Chondrocyte (in vitro differentiated cells): Measurements from ENCODE around the gene RAI1. TPM values are rescaled to one million over a fixed set of nuclear protein-coding genes. Genes with fewer than 3 reads are reported as not detected.
"Not testable (repeated sequence)": the region's sequence is repeated elsewhere in the genome, so short reads cannot be mapped to it uniquely, and the experiment has no call there.

ENCODE experiments used
- DNase-seq: peaks from one replicate; pipeline ENCODE4 v3.0.0; 2021; ENCODE audit warnings: mixed read lengths, low spot score
- H3K27ac Mint-ChIP-seq: one replicate; pipeline ENCODE4 v1.8.0; 2021; ENCODE audit warnings: mild to moderate bottlenecking, moderate library complexity, mixed read lengths; ENCODE audit not compliant: unreplicated experiment
- H3K27me3 Mint-ChIP-seq: 2 replicates; pipeline ENCODE4 v1.8.0; 2021; ENCODE audit warnings: low read depth, mixed read lengths
- H3K36me3 Mint-ChIP-seq: 2 replicates; pipeline ENCODE4 v1.8.0; 2021; ENCODE audit warnings: low read depth, mixed read lengths
- H3K4me1 Mint-ChIP-seq: 2 replicates; pipeline ENCODE4 v1.8.0; 2021; ENCODE audit warnings: low read depth, mild to moderate bottlenecking, mixed read lengths
- H3K4me3 Mint-ChIP-seq: one replicate; pipeline ENCODE4 v1.8.0; 2021; ENCODE audit warnings: mild to moderate bottlenecking, moderate library complexity, mixed read lengths; ENCODE audit not compliant: unreplicated experiment
- H3K9me3 Mint-ChIP-seq: 2 replicates; pipeline ENCODE4 v1.8.0; 2021; ENCODE audit warnings: low read depth, mixed read lengths
- total RNA-seq: library from RNA; stranded (reverse); gene quantifications from 3 replicates; pipeline ENCODE4 v1.2.1, GENCODE V29; 2021
- TF ChIP-seq, protein P1 (sequence below): fragments of 200-600 bp; sonication (generic); IDR thresholded peaks from 2 replicates; pipeline ENCODE4 v1.5.0; 2021; ENCODE audit warnings: antibody characterized with exemption, mild to moderate bottlenecking, moderate library complexity

The RAI1 gene
- total RNA-seq, 1 donor from 2014 or later, result 28.7 TPM

DNA sequence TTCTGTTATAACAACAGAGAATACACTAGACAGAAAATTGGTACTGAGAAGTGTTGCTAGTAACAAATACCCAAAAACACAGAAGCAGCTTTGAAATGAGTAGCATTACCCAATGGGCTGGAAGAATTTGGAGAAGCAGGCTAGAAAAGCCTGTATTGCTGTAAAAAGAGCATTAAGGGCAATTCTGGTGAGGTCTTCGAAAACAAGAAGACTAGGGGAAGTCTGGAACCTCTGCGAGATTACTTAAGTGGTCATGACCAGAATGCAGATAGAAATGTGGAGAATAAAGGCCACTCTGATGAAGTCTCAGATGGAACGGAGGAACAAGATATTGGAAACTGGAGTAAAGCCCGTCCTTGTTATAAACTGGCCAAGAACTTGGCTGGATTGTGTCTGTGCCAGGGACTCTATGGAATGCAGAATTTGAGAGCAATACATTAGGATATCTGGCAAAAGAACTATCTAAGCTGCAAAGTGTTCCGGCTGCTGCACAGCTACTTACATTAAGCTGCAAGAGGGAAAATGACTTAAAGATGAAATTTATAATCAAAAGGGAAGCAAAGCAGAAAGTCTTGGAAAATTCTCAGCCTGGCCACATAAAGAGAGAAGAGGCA, 44.9 kb upstream of the RAI1 start:
- Mint-ChIP-seq H3K36me3 (no peaks in the 10 kb centered on the region), H3K4me3 (no peak overlapping the region), H3K27ac (no peak overlapping the region), H3K4me1 (no peaks in the 10 kb centered on the region), H3K27me3 (peaks cover 6% of the 10 kb centered on the region), H3K9me3 (peaks cover 5% of the 10 kb centered on the region)
- TF ChIP-seq, protein P1, sequence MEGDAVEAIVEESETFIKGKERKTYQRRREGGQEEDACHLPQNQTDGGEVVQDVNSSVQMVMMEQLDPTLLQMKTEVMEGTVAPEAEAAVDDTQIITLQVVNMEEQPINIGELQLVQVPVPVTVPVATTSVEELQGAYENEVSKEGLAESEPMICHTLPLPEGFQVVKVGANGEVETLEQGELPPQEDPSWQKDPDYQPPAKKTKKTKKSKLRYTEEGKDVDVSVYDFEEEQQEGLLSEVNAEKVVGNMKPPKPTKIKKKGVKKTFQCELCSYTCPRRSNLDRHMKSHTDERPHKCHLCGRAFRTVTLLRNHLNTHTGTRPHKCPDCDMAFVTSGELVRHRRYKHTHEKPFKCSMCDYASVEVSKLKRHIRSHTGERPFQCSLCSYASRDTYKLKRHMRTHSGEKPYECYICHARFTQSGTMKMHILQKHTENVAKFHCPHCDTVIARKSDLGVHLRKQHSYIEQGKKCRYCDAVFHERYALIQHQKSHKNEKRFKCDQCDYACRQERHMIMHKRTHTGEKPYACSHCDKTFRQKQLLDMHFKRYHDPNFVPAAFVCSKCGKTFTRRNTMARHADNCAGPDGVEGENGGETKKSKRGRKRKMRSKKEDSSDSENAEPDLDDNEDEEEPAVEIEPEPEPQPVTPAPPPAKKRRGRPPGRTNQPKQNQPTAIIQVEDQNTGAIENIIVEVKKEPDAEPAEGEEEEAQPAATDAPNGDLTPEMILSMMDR, result no peak
- DNase-seq, result no peak

DNA sequence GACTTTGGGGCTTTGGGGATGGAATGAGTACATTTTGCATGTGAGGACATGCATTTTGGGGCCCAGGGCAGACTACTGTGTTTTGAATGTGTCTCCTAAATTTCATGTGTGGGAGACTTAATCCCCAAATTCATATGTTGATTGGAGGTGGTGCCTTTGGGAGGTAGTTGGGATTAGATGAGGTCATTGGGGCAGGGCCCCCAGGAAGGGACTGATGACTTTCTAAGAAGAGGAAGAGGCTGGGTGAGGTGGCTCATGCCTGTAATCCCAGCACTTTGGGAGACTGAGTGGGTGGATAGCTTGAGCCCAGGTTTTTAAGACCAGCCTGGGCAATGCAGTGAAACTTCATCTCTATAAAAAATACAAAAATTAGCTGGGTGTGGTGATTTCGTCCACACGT, 42.8 kb upstream of the RAI1 start:
- TF ChIP-seq, protein P1, result no peak
- no peaks in the 10 kb centered on the region for H3K4me1 Mint-ChIP-seq
- no peaks in the 10 kb centered on the region for H3K9me3 Mint-ChIP-seq
- peaks cover 2% of the 10 kb centered on the region for H3K27me3 Mint-ChIP-seq
- H3K27ac Mint-ChIP-seq, result no peak overlapping the region
- no peak overlapping the region for H3K4me3 Mint-ChIP-seq
- DNase-seq, result no peak
- H3K36me3 Mint-ChIP-seq, result no peaks in the 10 kb centered on the region

DNA sequence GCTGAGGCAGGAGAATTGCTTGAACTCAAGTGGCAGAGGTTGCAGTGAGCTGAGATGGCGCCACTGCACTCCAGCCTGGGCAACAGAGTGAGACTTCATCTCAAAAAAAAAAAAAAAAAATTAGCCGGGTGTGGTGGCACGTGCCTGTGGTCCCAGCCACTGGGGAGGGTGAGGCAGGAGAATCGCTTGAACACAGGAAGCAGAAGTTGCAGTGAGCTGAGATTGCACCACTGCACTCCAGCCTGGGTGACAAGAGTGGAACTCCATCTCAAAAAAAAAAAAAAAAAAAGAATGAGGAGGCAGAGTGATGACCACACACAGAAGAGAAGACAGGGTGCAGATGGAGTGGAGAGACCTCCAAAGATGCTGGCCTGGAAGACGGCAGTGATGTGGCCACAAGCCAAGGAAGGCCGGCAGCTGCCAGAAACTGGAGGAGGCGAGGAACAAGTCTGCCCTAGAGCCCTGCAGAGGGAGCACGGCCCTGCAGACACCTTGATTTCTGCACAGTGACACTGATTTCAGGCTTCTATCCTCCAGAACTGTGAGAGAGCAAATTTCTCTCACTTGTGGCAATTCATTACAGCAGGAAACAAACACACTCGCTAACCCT, 41.5 kb upstream of the RAI1 start:
- H3K4me1 Mint-ChIP-seq, DNase-seq, H3K36me3 Mint-ChIP-seq, H3K4me3 Mint-ChIP-seq, H3K27ac Mint-ChIP-seq, H3K9me3 Mint-ChIP-seq, H3K27me3 Mint-ChIP-seq: not testable (repeated sequence)

DNA sequence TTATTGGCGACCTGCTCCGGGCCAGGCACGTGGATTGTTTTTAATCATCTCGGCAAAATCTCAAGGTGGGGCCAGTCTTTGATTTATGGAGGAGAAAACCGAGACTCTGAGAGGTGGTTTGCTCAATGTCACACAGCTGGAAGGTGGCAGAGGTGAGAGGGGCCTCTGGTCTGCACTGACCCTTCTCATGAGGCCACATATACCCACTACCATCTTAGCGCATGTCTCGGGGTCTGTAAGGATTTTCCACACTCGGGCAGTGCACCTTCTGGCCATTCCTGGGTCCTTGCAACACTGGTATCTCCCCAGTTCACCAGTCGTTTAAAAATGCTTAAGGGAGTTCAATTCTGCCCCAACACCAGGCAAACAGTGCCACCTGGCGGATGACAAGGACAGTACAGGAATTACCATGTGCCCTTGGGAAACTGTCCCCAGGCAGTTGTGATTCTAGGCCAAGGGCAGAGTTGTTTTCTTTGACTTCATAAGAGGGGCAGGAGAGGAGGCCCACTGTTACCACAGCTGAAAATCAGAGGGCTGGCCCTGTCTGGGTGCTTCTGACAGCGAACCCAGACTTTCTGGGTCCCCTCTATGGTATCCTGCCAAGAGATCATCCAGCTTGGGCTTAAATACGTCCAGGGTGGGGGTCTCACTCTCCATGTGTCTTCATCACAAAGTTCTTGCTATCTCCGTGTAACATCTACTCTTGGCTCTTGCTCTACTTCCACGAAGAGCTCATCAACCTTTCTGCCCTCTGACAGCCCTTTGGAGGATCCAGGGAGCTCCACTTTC, 39.4 kb upstream of the RAI1 start:
- TF ChIP-seq, protein P1, result peak; percentile 92
- no peak overlapping the region for H3K4me3 Mint-ChIP-seq
- H3K36me3 Mint-ChIP-seq, result peaks cover 2% of the 10 kb centered on the region
- peaks cover 3% of the 10 kb centered on the region for H3K4me1 Mint-ChIP-seq
- H3K27ac Mint-ChIP-seq, result no peak overlapping the region
- DNase-seq, result no peak
- no peaks in the 10 kb centered on the region for H3K9me3 Mint-ChIP-seq
- no peaks in the 10 kb centered on the region for H3K27me3 Mint-ChIP-seq

DNA sequence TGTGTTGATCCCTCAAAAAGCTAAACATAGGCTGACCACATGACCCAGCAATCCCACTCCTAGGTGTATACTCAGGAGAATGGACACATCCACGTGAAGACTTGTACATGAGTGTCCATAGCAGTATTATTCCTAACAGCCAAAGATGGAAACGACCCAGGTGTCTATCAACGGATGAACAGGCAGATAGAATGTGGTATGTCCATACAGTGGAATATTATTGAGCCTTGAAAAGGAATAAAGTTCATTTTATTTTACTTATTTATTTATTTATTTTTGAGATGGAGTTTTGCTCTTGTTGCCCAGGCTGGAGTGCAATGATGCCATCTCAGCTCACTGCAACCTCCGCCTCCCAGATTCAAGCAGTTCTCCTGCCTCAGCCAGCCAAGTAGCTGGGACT, 36.1 kb upstream of the RAI1 start:
- not testable (repeated sequence) for H3K36me3 Mint-ChIP-seq, DNase-seq, H3K27me3 Mint-ChIP-seq, H3K9me3 Mint-ChIP-seq, H3K4me1 Mint-ChIP-seq, H3K4me3 Mint-ChIP-seq, H3K27ac Mint-ChIP-seq

DNA sequence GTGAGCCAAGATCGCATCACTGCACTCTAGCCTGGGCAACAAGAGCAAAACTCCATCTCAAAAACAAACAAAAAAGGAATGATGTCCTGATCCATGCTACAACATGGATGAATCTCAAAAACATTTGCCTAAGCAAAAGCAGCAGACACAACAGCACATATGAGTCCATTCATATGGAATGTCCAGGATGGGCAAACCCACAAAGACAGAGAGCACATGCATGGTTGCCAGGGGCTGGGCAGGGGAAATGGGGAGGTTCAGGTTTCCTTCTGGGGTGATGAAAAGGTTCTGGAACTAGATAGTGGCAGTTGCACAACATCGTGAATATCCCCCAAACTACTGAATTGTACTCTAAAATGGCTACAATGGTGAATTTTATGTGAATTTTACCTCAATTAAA, 35.3 kb upstream of the RAI1 start:
- no peaks in the 10 kb centered on the region for H3K27me3 Mint-ChIP-seq
- H3K4me1 Mint-ChIP-seq, result peaks cover 3% of the 10 kb centered on the region
- TF ChIP-seq, protein P1, result no peak
- no peak for DNase-seq
- H3K27ac Mint-ChIP-seq, result no peak overlapping the region
- no peak overlapping the region for H3K4me3 Mint-ChIP-seq
- peaks cover 5% of the 10 kb centered on the region for H3K36me3 Mint-ChIP-seq
- H3K9me3 Mint-ChIP-seq, result peaks cover 7% of the 10 kb centered on the region
